Measurements from ENCODE around the gene PWP2. TPM values are rescaled to one million over a fixed set of nuclear protein-coding genes. Genes with fewer than 3 reads are reported as not detected.
"Not testable (repeated sequence)": the region's sequence is repeated elsewhere in the genome, so short reads cannot be mapped to it uniquely, and the experiment has no call there.

Gene PWP2
- total and polyA plus RNA-seq, 4 donors, result 3.8 to 18.2 (median 9.5) TPM; not detected in 1

DNA sequence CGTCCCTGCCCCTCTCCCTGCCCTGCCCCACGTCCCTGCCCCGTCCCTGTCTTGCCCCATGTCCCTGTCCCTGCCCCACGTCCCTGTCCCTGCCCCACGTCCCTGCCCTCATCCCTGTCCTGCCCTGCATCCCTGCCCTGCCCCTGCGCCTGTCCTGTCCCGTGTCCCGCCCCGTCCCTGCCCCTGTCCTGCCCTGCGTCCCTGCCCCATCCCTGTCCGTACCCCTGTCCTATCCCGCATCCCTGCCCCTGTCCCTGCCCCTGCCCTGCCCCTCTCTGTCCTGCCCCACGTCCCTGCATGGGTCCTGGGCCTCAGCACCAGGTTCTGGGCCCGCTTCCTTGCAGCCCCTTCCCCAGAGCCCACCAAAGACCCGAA lies 53.1 kb downstream of the PWP2 start:
- not testable (repeated sequence) for ATAC-seq (ENCODE audit: low FRiP score)

GRCh38 chr21:44160821-44161220 lies 53.6 kb downstream of the PWP2 start:
- WGBS, 2 donors, result no CpG with 5 or more reads among the region's 20 CpGs
- H3K36me3 ChIP-seq (ENCODE audit: control insufficient read depth in 1 of 2, insufficient read depth in 2 of 2, low read length in 1 of 2); H3K27me3 ChIP-seq (ENCODE audit: control insufficient read depth in 1 of 2, insufficient read depth in 2 of 2, low read length in 1 of 2); DNase-seq; H3K9me3 ChIP-seq (ENCODE audit: control insufficient read depth, low read length); H3K4me1 ChIP-seq (ENCODE audit: control insufficient read depth in 1 of 2, insufficient read depth in 2 of 2, low read length in 2 of 2); intact Hi-C loops (cut with DNase I); H3K4me3 ChIP-seq (ENCODE audit: low read length in 2 of 2); H3K27ac ChIP-seq (ENCODE audit: low read depth in 1 of 2, low read length in 2 of 2): not testable (repeated sequence)
- peak; percentile 36 for ATAC-seq (ENCODE audit: low FRiP score)

More for the DNA sequence above, 53.1 kb downstream of the PWP2 start:
- H3K27ac ChIP-seq (ENCODE audit: low read depth in 1 of 2, low read length in 2 of 2); DNase-seq; H3K36me3 ChIP-seq (ENCODE audit: control insufficient read depth in 1 of 2, insufficient read depth in 2 of 2, low read length in 1 of 2); intact Hi-C loops (cut with DNase I); H3K4me1 ChIP-seq (ENCODE audit: control insufficient read depth in 1 of 2, insufficient read depth in 2 of 2, low read length in 2 of 2); H3K27me3 ChIP-seq (ENCODE audit: control insufficient read depth in 1 of 2, insufficient read depth in 2 of 2, low read length in 1 of 2); H3K4me3 ChIP-seq (ENCODE audit: low read length in 2 of 2); H3K9me3 ChIP-seq (ENCODE audit: control insufficient read depth, low read length): not testable (repeated sequence)
- WGBS, 2 donors, result no CpG with 5 or more reads among the region's 15 CpGs

GRCh38 chr21:44163167-44163653 lies 56.0 kb downstream of the PWP2 start:
- H3K4me1 ChIP-seq (ENCODE audit: control insufficient read depth in 1 of 2, insufficient read depth in 2 of 2, low read length in 2 of 2); intact Hi-C loops (cut with DNase I); H3K9me3 ChIP-seq (ENCODE audit: control insufficient read depth, low read length); H3K36me3 ChIP-seq (ENCODE audit: control insufficient read depth in 1 of 2, insufficient read depth in 2 of 2, low read length in 1 of 2); ATAC-seq (ENCODE audit: low FRiP score); H3K27me3 ChIP-seq (ENCODE audit: control insufficient read depth in 1 of 2, insufficient read depth in 2 of 2, low read length in 1 of 2); DNase-seq; H3K4me3 ChIP-seq (ENCODE audit: low read length in 2 of 2); H3K27ac ChIP-seq (ENCODE audit: low read depth in 1 of 2, low read length in 2 of 2): not testable (repeated sequence)
- WGBS, 2 donors, result no CpG with 5 or more reads among the region's 13 CpGs

DNA sequence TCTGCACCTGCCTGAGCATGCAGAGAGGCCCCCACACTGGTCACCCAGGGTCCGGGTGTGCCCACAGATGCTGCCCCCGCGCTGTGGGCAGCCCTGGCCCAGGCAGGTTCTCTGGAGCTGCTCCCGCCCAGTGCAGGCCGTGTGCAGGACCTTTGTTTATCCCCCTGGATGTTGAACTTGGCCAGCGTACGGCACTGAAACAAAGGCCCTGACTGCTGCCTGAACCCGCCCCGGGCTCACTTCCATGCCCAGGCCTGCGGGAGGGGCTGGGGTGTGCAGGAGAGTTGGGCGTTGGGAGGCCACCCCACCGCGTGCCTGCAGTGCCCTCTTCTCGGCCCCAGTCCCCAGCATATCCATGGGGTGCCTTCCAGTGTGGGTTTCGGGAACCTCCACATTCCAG lies 58.7 kb downstream of the PWP2 start:
- H3K27ac ChIP-seq (ENCODE audit: low read depth in 1 of 2, low read length in 2 of 2); H3K36me3 ChIP-seq (ENCODE audit: control insufficient read depth in 1 of 2, insufficient read depth in 2 of 2, low read length in 1 of 2); DNase-seq; H3K27me3 ChIP-seq (ENCODE audit: control insufficient read depth in 1 of 2, insufficient read depth in 2 of 2, low read length in 1 of 2); H3K9me3 ChIP-seq (ENCODE audit: control insufficient read depth, low read length); intact Hi-C loops (cut with DNase I); H3K4me1 ChIP-seq (ENCODE audit: control insufficient read depth in 1 of 2, insufficient read depth in 2 of 2, low read length in 2 of 2); H3K4me3 ChIP-seq (ENCODE audit: low read length in 2 of 2); ATAC-seq (ENCODE audit: low FRiP score): not testable (repeated sequence)
- WGBS, 2 donors, result no CpG with 5 or more reads among the region's 15 CpGs

- intact Hi-C loops (cut with DNase I); H3K4me3 ChIP-seq (ENCODE audit: low read length in 2 of 2); ATAC-seq (ENCODE audit: low FRiP score); H3K36me3 ChIP-seq (ENCODE audit: control insufficient read depth in 1 of 2, insufficient read depth in 2 of 2, low read length in 1 of 2); H3K27me3 ChIP-seq (ENCODE audit: control insufficient read depth in 1 of 2, insufficient read depth in 2 of 2, low read length in 1 of 2); H3K4me1 ChIP-seq (ENCODE audit: control insufficient read depth in 1 of 2, insufficient read depth in 2 of 2, low read length in 2 of 2); DNase-seq; H3K9me3 ChIP-seq (ENCODE audit: control insufficient read depth, low read length); H3K27ac ChIP-seq (ENCODE audit: low read depth in 1 of 2, low read length in 2 of 2): not testable (repeated sequence)
- no CpG with 5 or more reads among the region's 11 CpGs for WGBS, 2 donors
Measured at GRCh38 chr21:44167527-44167926, 60.3 kb downstream of the PWP2 start.

GRCh38 chr21:44170326-44170725 lies 63.1 kb downstream of the PWP2 start:
- ATAC-seq (ENCODE audit: low FRiP score); H3K9me3 ChIP-seq (ENCODE audit: control insufficient read depth, low read length); H3K27me3 ChIP-seq (ENCODE audit: control insufficient read depth in 1 of 2, insufficient read depth in 2 of 2, low read length in 1 of 2); H3K4me3 ChIP-seq (ENCODE audit: low read length in 2 of 2); H3K4me1 ChIP-seq (ENCODE audit: control insufficient read depth in 1 of 2, insufficient read depth in 2 of 2, low read length in 2 of 2); intact Hi-C loops (cut with DNase I); H3K27ac ChIP-seq (ENCODE audit: low read depth in 1 of 2, low read length in 2 of 2); DNase-seq; H3K36me3 ChIP-seq (ENCODE audit: control insufficient read depth in 1 of 2, insufficient read depth in 2 of 2, low read length in 1 of 2): not testable (repeated sequence)
- no CpG with 5 or more reads among the region's 10 CpGs for WGBS, 2 donors

- H3K9me3 ChIP-seq (ENCODE audit: control insufficient read depth, low read length); H3K27ac ChIP-seq (ENCODE audit: low read depth in 1 of 2, low read length in 2 of 2); intact Hi-C loops (cut with DNase I); H3K27me3 ChIP-seq (ENCODE audit: control insufficient read depth in 1 of 2, insufficient read depth in 2 of 2, low read length in 1 of 2); H3K36me3 ChIP-seq (ENCODE audit: control insufficient read depth in 1 of 2, insufficient read depth in 2 of 2, low read length in 1 of 2); H3K4me3 ChIP-seq (ENCODE audit: low read length in 2 of 2); H3K4me1 ChIP-seq (ENCODE audit: control insufficient read depth in 1 of 2, insufficient read depth in 2 of 2, low read length in 2 of 2): not testable (repeated sequence)
- DNase-seq, result peak; percentile 33 to 47
- ATAC-seq (ENCODE audit: low FRiP score), result peak; percentile 50
- 77% methylated on average over 6 of the region's 10 CpGs; no CpG with 5 or more reads in 1 of the 2 donors for WGBS, 2 donors
Measured at GRCh38 chr21:44170863-44171262, 63.7 kb downstream of the PWP2 start.

DNA sequence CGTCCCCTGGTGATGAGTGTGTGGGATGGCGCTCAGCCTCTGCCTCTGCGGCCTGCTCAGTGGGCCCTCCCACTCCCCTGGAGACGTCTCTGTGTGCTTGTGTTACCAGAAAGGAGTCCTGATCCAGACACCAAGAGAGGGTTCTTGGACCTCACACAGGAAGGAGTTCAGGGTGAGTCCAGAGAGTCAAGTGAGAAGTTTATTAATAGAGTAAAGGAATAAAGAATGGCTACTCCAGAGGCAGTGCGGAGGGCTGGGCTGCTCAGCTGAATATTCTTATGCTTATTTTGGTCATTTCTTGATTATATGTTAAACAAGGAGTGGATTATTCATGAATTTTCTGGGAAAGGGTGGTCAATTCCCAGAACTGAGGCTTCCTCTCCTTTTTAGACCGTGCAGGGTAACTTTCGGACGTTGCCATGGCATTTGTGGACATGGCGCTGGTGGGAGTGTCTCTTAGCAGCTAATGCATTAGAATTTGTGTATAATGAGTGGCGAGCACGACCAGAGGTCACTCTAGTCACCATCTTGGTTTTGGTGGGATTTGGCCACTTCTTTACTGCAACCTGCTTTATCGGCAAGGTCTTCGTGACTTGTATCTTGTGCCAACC lies 64.9 kb downstream of the PWP2 start:
- no CpG with 5 or more reads among the region's 13 CpGs for WGBS, 2 donors
- ATAC-seq (ENCODE audit: low FRiP score); intact Hi-C loops (cut with DNase I): not testable (repeated sequence)

DNA sequence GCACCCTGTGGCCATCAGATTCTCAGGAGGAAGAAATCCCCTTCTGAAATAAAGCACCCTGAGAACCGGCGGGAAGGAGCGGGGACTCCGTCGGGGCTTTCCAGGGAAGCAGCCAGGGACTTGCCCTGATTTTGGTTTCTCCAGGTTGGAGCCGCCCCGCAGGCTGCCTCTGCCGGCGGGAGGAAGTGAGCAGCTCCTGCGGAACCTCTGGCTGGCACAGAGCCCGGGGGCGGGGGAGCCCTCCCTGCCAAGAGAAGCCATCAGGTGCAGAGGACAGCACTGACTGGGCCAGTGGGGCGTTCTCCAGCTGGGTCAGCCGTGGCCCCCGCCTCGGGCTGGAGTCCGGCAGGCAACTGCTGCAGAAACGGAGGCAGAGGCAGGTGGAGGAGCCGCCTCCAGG lies 65.5 kb downstream of the PWP2 start:
- WGBS, 2 donors, result no CpG with 5 or more reads among the region's 19 CpGs
- H3K4me1 ChIP-seq (ENCODE audit: control insufficient read depth in 1 of 2, insufficient read depth in 2 of 2, low read length in 2 of 2); H3K36me3 ChIP-seq (ENCODE audit: control insufficient read depth in 1 of 2, insufficient read depth in 2 of 2, low read length in 1 of 2); H3K27ac ChIP-seq (ENCODE audit: low read depth in 1 of 2, low read length in 2 of 2); H3K27me3 ChIP-seq (ENCODE audit: control insufficient read depth in 1 of 2, insufficient read depth in 2 of 2, low read length in 1 of 2); H3K9me3 ChIP-seq (ENCODE audit: control insufficient read depth, low read length); intact Hi-C loops (cut with DNase I); ATAC-seq (ENCODE audit: low FRiP score); DNase-seq; H3K4me3 ChIP-seq (ENCODE audit: low read length in 2 of 2): not testable (repeated sequence)

More for the DNA sequence above, 64.9 kb downstream of the PWP2 start:
- H3K4me3 ChIP-seq (ENCODE audit: low read length in 2 of 2); H3K4me1 ChIP-seq (ENCODE audit: control insufficient read depth in 1 of 2, insufficient read depth in 2 of 2, low read length in 2 of 2); H3K9me3 ChIP-seq (ENCODE audit: control insufficient read depth, low read length); H3K27me3 ChIP-seq (ENCODE audit: control insufficient read depth in 1 of 2, insufficient read depth in 2 of 2, low read length in 1 of 2); H3K36me3 ChIP-seq (ENCODE audit: control insufficient read depth in 1 of 2, insufficient read depth in 2 of 2, low read length in 1 of 2); H3K27ac ChIP-seq (ENCODE audit: low read depth in 1 of 2, low read length in 2 of 2); DNase-seq: not testable (repeated sequence)
